HepG2 (cell line): ENCODE data around the gene SMLR1. TPM values are rescaled to one million over a fixed set of nuclear protein-coding genes. Genes with fewer than 3 reads are reported as not detected.
A peak's percentile ranks its signal among the peaks of the same experiment; 100 is the strongest.

Source experiments
- ATAC-seq: fragments of 200-7000 bp; cut with Tn5 transposase; 3 replicates; pipeline ENCODE4 v1.9.1; 2020; ENCODE audit warnings: mild to moderate bottlenecking, moderate library complexity
- BruUV-seq: library from RNA; stranded (reverse); fragments of 400-500 nt; replicated peaks from 2 replicates; lab custom pipeline; 2021; lab: Mats Ljungman, UMichigan
- CTCF ChIA-PET: fragments of 300-600 bp; formaldehyde crosslinking; extraction: SDS; loops from one replicate; lab custom pipeline; 2021; ENCODE audit warnings: low total read pairs, inconsistent platforms, low intra/inter-chr PET ratio; lab: Yijun Ruan, JAX
- POLR2A ChIA-PET: fragments of 350-600 bp; sonication (Branson Sonifier 250); formaldehyde crosslinking; loops from one replicate; lab custom pipeline; 2020; ENCODE audit warnings: antibody characterized with exemption, inconsistent platforms; lab: Yijun Ruan, JAX
- DNase-seq: peaks from one replicate; pipeline ENCODE4 v3.0.0-alpha.2; 2015; ENCODE audit warnings: low spot score
- FAIRE-seq: peaks from 3 replicates; lab custom pipeline; 2011; peaks lifted over from hg19 to GRCh38; lab: Jason Lieb, UNC
- H2AFZ ChIP-seq: one replicate; pipeline ENCODE4 v1.6.1; 2011; ENCODE audit warnings: low read length, inconsistent platforms
- H3K27ac ChIP-seq: fragments of 300-600 bp; 3 replicates; pipeline ENCODE4 v1.8.0; 2011; ENCODE audit warnings: mixed run types, mild to moderate bottlenecking, mixed read lengths, low read length, inconsistent platforms; ENCODE audit not compliant: insufficient read depth; ENCODE audit errors: extremely low read length
- H3K27me3 ChIP-seq, 2 experiments: fragments of 200-600 bp in 1 of 2; 2 replicates in 1 of 2; 3 replicates in 1 of 2; pipeline versions ENCODE4 v1.6.0 to v1.8.0; 2011; ENCODE audit warnings: low read length in 2 of 2, mild to moderate bottlenecking in 2 of 2, moderate library complexity in 2 of 2, inconsistent platforms in 1 of 2; ENCODE audit not compliant: insufficient read depth in 2 of 2, control insufficient read depth in 1 of 2
- H3K36me3 ChIP-seq, 2 experiments: fragments of 200-600 bp in 1 of 2; replicated peaks in 1 of 2; 2 replicates in 1 of 2; 3 replicates in 1 of 2; pipeline versions ENCODE4 v1.5.1 to v1.8.0; 2011; ENCODE audit warnings: low read length in 2 of 2, inconsistent platforms in 1 of 2; ENCODE audit not compliant: insufficient read depth in 2 of 2, control insufficient read depth in 1 of 2
- H3K4me1 ChIP-seq: 2 replicates; pipeline ENCODE4 v1.5.1; 2012; ENCODE audit warnings: low read length, inconsistent platforms; ENCODE audit not compliant: insufficient read depth
- H3K4me2 ChIP-seq: 2 replicates; pipeline ENCODE4 v1.6.0; 2011; ENCODE audit warnings: low read depth, low read length, inconsistent platforms
- H3K4me3 ChIP-seq, 3 experiments: fragments of 200-600 bp in 1 of 3; sonication (generic), shearing (Covaris generic) in 1 of 3; replicated peaks in 1 of 3; 2 replicates each; pipeline ENCODE4 v1.5.1; 2011 to 2016; ENCODE audit warnings: low read length in 3 of 3, inconsistent platforms in 2 of 3, low read depth in 2 of 3, mild to moderate bottlenecking in 2 of 3, control low read depth in 1 of 3, mixed read lengths in 1 of 3; ENCODE audit not compliant: insufficient read depth in 1 of 3
- H3K79me2 ChIP-seq: one replicate; pipeline ENCODE4 v1.6.1; 2011; ENCODE audit warnings: low read length, inconsistent platforms; ENCODE audit not compliant: insufficient read depth
- H3K9ac ChIP-seq: 2 replicates; pipeline ENCODE4 v1.6.0; 2011; ENCODE audit warnings: mild to moderate bottlenecking, low read depth, low read length, inconsistent platforms; ENCODE audit not compliant: insufficient read depth
- H3K9me3 ChIP-seq: 2 replicates; pipeline ENCODE4 v1.5.1; 2012; ENCODE audit warnings: mild to moderate bottlenecking, low read length
- H4K20me1 ChIP-seq: 2 replicates; pipeline ENCODE4 v1.6.0; 2011; ENCODE audit warnings: inconsistent platforms, mild to moderate bottlenecking, low read length, moderate library complexity; ENCODE audit not compliant: insufficient read depth
- DMAP1 ChIP-seq: IDR thresholded peaks from 2 replicates; pipeline ENCODE4 v1.6.1; 2016
- ERF ChIP-seq: IDR thresholded peaks from 2 replicates; pipeline ENCODE4 v1.6.1; 2018; ENCODE audit warnings: missing biosample characterization, missing genetic modification reagents
- GATAD2A ChIP-seq: IDR thresholded peaks from 2 replicates; pipeline ENCODE4 v1.6.1; 2016
- HOXA5 ChIP-seq: sonication (generic); formaldehyde crosslinking; IDR thresholded peaks from 2 replicates; pipeline ENCODE4 v1.4.0; 2020; ENCODE audit warnings: missing genetic modification reagents
- KLF11 ChIP-seq: IDR thresholded peaks from 2 replicates; pipeline ENCODE4 v1.6.1; 2016; ENCODE audit warnings: missing compliant biosample characterization
- KLF12 ChIP-seq: sonication (generic); formaldehyde crosslinking; IDR thresholded peaks from 2 replicates; pipeline ENCODE4 v1.4.0; 2020; ENCODE audit warnings: missing genetic modification reagents, borderline replicate concordance
- KLF13 ChIP-seq: sonication (generic); formaldehyde crosslinking; IDR thresholded peaks from 2 replicates; pipeline ENCODE4 v1.4.0; 2020; ENCODE audit warnings: mild to moderate bottlenecking, missing genetic modification reagents
- MXD4 ChIP-seq: IDR thresholded peaks from 2 replicates; pipeline ENCODE4 v1.6.1; 2016; ENCODE audit warnings: mild to moderate bottlenecking, missing biosample characterization, missing genetic modification reagents
- NPAS2 ChIP-seq: sonication (generic); formaldehyde crosslinking; IDR thresholded peaks from 2 replicates; pipeline ENCODE4 v1.8.0; 2022; ENCODE audit warnings: mild to moderate bottlenecking, missing genetic modification reagents, borderline replicate concordance
- PHF8 ChIP-seq: sonication (generic); formaldehyde crosslinking; IDR thresholded peaks from 2 replicates; pipeline ENCODE4 v1.5.0; 2020; ENCODE audit warnings: missing genetic modification reagents
- STAG1 ChIP-seq: sonication (generic); formaldehyde crosslinking; IDR thresholded peaks from 2 replicates; pipeline ENCODE4 v1.4.0; 2020; ENCODE audit warnings: missing genetic modification reagents
- ZFP62 ChIP-seq: sonication (generic); formaldehyde crosslinking; IDR thresholded peaks from 2 replicates; pipeline ENCODE4 v1.4.0; 2020; ENCODE audit warnings: missing genetic modification reagents
- ZNF124 ChIP-seq: sonication (generic); formaldehyde crosslinking; IDR thresholded peaks from 2 replicates; pipeline ENCODE4 v1.4.0; 2020; ENCODE audit warnings: missing genetic modification reagents
- ZNF883 ChIP-seq: sonication (generic); formaldehyde crosslinking; IDR thresholded peaks from 2 replicates; pipeline ENCODE4 v1.5.1; 2020; ENCODE audit warnings: mild to moderate bottlenecking, missing genetic modification reagents; ENCODE audit errors: not compliant biosample characterization
- ZSCAN21 ChIP-seq: sonication (generic); formaldehyde crosslinking; IDR thresholded peaks from 2 replicates; pipeline ENCODE4 v1.8.0; 2022; ENCODE audit warnings: mild to moderate bottlenecking, missing genetic modification reagents, moderate library complexity, borderline replicate concordance
- ZSCAN31 ChIP-seq: sonication (generic); formaldehyde crosslinking; IDR thresholded peaks from 2 replicates; pipeline ENCODE4 v1.5.0; 2020; ENCODE audit warnings: low read depth, mild to moderate bottlenecking, missing genetic modification reagents
- WGBS: methylation state at CpG from one replicate; pipeline ENCODE4 v1.1.6; 2017; ENCODE audit warnings: low lambda C conversion rate; 5-methylcytosine and 5-hydroxymethylcytosine counted together
- in situ Hi-C: cut with HindIII; loops from 2 replicates; pipeline ENCODE4 v1.10.0; 2017; ENCODE audit warnings: low pct_unique_long_range_greater_than_20kb; ENCODE audit not compliant: extremely low pct_ligation_motif_present
- intact Hi-C: fragments of 100-400 bp; cut with micrococcal nuclease; formaldehyde crosslinking; loops from one replicate; pipeline ENCODE4 v1.10.0; 2022; ENCODE audit not compliant: unreplicated experiment
- polyA plus RNA-seq, 8 experiments: library from polyadenylated mRNA; depleted of rRNA in 3 of 8; stranded (reverse) in 7 of 8; unstranded in 1 of 8; fragments of >200 nt; fragmentation: Illumina TruSeq in 4 of 8; extraction: Trizol in 4 of 8; gene quantifications; 2 replicates each; pipeline versions ENCODE4 v1.2.1 to v1.2.3, GENCODE V29; 2011 to 2016; ENCODE audit warnings: low read depth in 4 of 8, missing spikeins in 1 of 8, mixed read lengths in 1 of 8; ENCODE audit not compliant: insufficient read depth in 1 of 8
- total RNA-seq, 5 experiments: library from RNA; depleted of rRNA; stranded (reverse); fragments of >200 nt; fragmentation: Illumina TruSeq; extraction: Trizol; gene quantifications; 2 replicates each; pipeline ENCODE4 v1.2.3, GENCODE V29; 2016; ENCODE audit warnings: low read depth in 1 of 5
- TF ChIP-seq, protein P1 (sequence below): sonication (generic); formaldehyde crosslinking; IDR thresholded peaks from 2 replicates; pipeline ENCODE4 v1.4.0; 2020; ENCODE audit warnings: missing genetic modification reagents
- TF ChIP-seq, protein P2 (sequence below): sonication (generic); formaldehyde crosslinking; IDR thresholded peaks from 2 replicates; pipeline ENCODE4 v1.5.0; 2020; ENCODE audit warnings: missing genetic modification reagents

SMLR1 gene
- total and polyA plus RNA-seq, 2 of the 13 experiments (the other 11 are each of a cell fraction or from before 2014, with no cell fraction given): 41.8 to 104 TPM

GRCh38 chr6:130872250-130873095 is 45.3 kb downstream of the SMLR1 start (continued):
- TF ChIP-seq, protein P1, sequence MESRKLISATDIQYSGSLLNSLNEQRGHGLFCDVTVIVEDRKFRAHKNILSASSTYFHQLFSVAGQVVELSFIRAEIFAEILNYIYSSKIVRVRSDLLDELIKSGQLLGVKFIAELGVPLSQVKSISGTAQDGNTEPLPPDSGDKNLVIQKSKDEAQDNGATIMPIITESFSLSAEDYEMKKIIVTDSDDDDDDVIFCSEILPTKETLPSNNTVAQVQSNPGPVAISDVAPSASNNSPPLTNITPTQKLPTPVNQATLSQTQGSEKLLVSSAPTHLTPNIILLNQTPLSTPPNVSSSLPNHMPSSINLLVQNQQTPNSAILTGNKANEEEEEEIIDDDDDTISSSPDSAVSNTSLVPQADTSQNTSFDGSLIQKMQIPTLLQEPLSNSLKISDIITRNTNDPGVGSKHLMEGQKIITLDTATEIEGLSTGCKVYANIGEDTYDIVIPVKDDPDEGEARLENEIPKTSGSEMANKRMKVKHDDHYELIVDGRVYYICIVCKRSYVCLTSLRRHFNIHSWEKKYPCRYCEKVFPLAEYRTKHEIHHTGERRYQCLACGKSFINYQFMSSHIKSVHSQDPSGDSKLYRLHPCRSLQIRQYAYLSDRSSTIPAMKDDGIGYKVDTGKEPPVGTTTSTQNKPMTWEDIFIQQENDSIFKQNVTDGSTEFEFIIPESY: 0 out of 2 replicates have a peak, but pooled peaks have one; percentile 17
- 0 out of 2 replicates have a peak, but pooled peaks have one; percentile 64 for TF ChIP-seq HOXA5 (CRISPR knock-in tag)
- 0 out of 2 replicates have a peak, but pooled peaks have one; percentile 20 for TF ChIP-seq MXD4 (CRISPR knock-in tag)
- peak; percentile 65; the same call in 1 of the 2 replicates for TF ChIP-seq ZNF124 (CRISPR knock-in tag)
- peak; percentile 93 for TF ChIP-seq STAG1 (CRISPR knock-in tag)
- TF ChIP-seq, all 625 proteins: peak for 35

- Histone ChIP-seq H3K27me3 (no peaks in the 10 kb centered on the region), H3K9me3 (no peaks in the 10 kb centered on the region), H3K9ac (no peak overlapping the region), H3K36me3 (peaks cover 7 to 16% of the 10 kb centered on the region in 2 experiments; a peak in 3 of 5 replicates), H3K79me2 (no peaks in the 10 kb centered on the region), H3K4me3 (no peak overlapping the region), H4K20me1 (no peaks in the 10 kb centered on the region), H3K4me2 (no peak overlapping the region), H3K4me1 (peaks cover 10% of the 10 kb centered on the region; the same call in 1 of the 2 replicates), H2AFZ (no peak overlapping the region), H3K27ac (no peak overlapping the region)
- DNase-seq (no peak), ATAC-seq (no peak), FAIRE-seq (no peak)
- BruUV-seq: no TSS peak
- intact Hi-C loops: loop anchor here (2.0 to 5.0 kb wide), 3 partner anchors 31 to 551 kb away; partner anchors contain the start of gene TMEM200A
- CTCF ChIA-PET: no interaction called here
- WGBS: 97% methylated on average over 5 of the region's 5 CpGs
- in situ Hi-C loops: no loop called here
- TF ChIP-seq ZFP62: no peak
- TF ChIP-seq DMAP1 (CRISPR knock-in tag): no peak
- no peak for TF ChIP-seq KLF13
- no peak for TF ChIP-seq NPAS2 (CRISPR knock-in tag)
- no peak for TF ChIP-seq KLF11
- no peak for TF ChIP-seq PHF8 (CRISPR knock-in tag)
- TF ChIP-seq ZSCAN31: no peak
- TF ChIP-seq HOXA5 (CRISPR knock-in tag): no peak
- TF ChIP-seq, protein P2, sequence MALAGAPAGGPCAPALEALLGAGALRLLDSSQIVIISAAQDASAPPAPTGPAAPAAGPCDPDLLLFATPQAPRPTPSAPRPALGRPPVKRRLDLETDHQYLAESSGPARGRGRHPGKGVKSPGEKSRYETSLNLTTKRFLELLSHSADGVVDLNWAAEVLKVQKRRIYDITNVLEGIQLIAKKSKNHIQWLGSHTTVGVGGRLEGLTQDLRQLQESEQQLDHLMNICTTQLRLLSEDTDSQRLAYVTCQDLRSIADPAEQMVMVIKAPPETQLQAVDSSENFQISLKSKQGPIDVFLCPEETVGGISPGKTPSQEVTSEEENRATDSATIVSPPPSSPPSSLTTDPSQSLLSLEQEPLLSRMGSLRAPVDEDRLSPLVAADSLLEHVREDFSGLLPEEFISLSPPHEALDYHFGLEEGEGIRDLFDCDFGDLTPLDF (CRISPR knock-in tag): no peak
- TF ChIP-seq ERF (CRISPR knock-in tag): no peak
- TF ChIP-seq GATAD2A (CRISPR knock-in tag): no peak
- no peak for TF ChIP-seq KLF12 (CRISPR knock-in tag)
- TF ChIP-seq ZNF883 (CRISPR knock-in tag): no peak
- no peak for TF ChIP-seq ZSCAN21 (CRISPR knock-in tag)
- POLR2A ChIA-PET: interaction anchor here (1.3 kb wide), 1 partner anchor 28 kb away, joined by 3 read pairs; no protein-coding TSS in a partner anchor
These were observed 46.5 kb downstream of the SMLR1 start for GRCh38 chr6:130873746-130874145.
